GM21528 (cell line): Measurements from ENCODE around the gene SSC5D.
"Not testable (repeated sequence)": the region's sequence is repeated elsewhere in the genome, so short reads cannot be mapped to it uniquely, and the experiment has no call there.

Experiments used
- ATAC-seq: cut with Tn5 transposase; IDR thresholded peaks from one replicate; pipeline ENCODE4 v1.9.1; 2021; ENCODE audit warnings: mild to moderate bottlenecking, moderate library complexity; ENCODE audit not compliant: unreplicated experiment, low FRiP score

The SSC5D gene

GRCh38 chr19:55502197-55502952 is 14.1 kb downstream of the SSC5D start:
- no peak for ATAC-seq

DNA sequence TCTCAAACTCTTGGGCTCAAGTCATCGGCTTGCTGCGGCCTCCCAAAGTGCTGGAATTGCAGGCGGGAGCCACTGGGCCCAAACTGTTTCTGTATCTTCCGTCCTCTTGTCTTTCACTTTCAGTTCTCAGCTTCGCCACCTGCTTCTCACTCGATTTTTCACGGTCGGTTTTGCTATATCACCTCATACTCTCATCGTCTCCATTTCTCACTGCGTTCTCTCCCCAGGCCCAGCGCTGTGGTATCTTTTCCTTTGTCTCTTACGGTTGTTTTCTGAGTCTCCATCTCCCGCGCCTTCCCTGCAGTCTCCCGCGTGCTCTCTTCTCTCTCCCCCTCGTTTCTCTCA is 14.9 kb downstream of the SSC5D start:
- no peak for ATAC-seq

DNA sequence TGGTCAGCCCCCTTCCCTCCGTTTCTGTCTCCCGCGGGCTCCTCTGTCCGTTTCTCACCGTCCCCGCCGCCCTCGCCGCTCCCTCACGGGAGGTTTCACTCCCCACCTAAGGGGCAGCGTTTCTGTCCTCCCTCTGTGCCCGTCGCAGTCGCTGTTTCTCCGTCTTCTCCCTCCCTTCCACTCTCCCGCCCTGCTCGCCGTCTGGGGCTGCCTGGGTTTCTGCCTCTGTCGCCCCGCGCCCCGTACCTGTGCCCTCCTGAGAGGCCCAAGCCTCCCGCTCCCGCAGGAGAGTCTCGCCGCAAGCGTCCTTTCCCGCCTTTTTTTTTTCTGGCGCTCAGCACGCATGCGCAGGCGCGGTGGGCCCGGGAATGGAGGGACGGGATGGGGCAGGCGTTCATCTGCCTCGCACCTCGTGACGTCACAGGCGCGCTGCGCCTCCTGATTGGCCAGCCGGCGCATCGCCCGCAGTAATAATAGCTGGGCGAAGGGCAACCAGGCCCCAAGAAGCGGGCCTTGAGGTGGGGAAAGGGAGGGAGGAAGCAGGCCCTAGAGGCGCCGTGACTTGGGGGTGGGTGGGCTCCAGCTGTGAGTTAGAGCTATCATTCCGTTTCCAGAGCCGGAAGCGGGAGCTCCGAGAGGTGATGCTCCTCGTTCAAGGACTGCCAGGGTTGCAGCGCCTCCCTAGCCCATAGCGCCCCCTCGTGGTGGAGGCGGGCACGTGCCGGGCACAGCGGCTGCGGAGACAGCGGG is 15.4 kb downstream of the SSC5D start:
- ATAC-seq = peak; percentile 88

- ATAC-seq = peak; percentile 14
Measured at GRCh38 chr19:55504252-55504603, 16.0 kb downstream of the SSC5D start.

GRCh38 chr19:55504981-55505380 is 16.7 kb downstream of the SSC5D start:
- ATAC-seq = no peak

- no peak for ATAC-seq
Measured at GRCh38 chr19:55508120-55508519, 19.9 kb downstream of the SSC5D start.

- ATAC-seq = peak; percentile 95
Measured at GRCh38 chr19:55516878-55517620, 28.8 kb downstream of the SSC5D start.

GRCh38 chr19:55519451-55520311 is 31.4 kb downstream of the SSC5D start:
- no peak for ATAC-seq

- no peak for ATAC-seq
Measured at GRCh38 chr19:55520691-55521292, 32.6 kb downstream of the SSC5D start.

- ATAC-seq = no peak
Measured at GRCh38 chr19:55525289-55526101, 37.3 kb downstream of the SSC5D start.

DNA sequence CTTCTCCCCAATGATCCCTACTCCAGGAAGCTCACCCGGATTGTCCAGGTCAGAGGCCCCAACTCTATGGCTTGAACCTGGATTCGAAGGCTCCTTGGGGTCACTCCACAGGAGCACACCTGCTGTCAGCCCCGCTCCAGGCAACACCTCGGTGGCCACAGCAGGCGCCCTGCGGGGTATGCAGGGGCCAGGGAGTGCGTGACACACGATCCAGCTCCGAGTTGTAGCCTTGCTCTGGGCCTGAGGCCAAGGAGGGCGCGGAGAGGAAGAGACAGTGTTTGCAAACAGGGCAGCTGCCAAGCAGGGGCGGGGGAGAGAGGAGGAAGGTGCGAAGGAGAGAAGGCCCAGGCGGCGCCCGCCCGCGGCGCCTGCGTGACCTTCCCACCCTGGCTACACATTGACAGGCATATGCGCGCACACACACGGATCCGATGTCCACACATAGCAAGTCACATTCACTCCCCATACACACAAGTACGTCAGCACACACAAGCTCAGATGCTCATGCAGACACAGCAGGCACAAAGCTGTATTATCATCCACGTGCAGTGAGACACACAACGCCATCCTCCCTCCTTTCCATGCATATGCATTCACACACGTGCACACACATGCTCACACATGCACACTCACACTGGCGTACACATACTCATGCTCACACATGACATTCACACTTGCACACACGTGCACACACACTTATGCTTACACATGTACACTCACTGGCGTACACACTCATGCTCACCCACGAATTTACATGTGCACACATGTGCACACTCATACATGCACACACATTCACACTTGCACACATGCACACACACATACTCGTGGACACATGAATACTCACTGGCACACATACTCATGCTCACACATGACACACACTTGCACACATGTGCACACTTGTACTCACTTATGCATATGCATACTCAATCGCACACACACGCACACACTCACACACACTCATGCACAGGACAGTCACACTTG is 38.3 kb downstream of the SSC5D start:
- ATAC-seq = no peak

- no peak for ATAC-seq
Measured at GRCh38 chr19:55527197-55528029, 39.2 kb downstream of the SSC5D start.

- no peak for ATAC-seq
Measured at GRCh38 chr19:55528030-55528803, 40.0 kb downstream of the SSC5D start.

DNA sequence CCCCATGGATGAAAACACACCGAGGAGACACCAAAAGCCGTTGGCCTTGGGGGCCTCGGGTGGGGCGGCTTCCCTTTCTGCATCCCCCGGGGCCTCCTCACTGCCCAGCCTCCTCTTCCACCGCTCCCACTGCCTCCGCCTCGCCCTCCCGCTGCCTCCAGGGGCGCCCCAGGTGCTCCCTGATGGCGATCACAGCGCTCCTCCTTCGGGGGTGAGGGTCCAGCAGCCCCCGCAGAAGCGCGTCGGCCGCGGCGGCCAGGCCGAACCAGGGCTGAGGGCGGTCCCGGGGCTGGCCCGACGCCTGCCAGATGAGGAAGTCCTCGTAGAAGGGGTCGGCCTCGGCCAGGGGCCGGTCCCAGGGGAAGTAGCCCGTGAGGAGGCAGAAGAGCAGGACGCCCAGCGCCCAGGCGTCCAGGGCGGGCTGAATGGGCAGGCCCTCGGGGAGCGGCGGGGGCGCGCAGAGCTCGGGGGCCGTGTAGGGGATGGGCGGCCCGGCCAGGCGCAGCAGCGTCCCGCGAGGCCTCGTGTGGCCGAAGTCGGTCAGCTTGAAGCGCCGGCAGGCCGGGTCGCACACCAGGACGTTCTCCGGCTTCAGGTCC is 41.5 kb downstream of the SSC5D start:
- ATAC-seq = no peak

GRCh38 chr19:55530996-55531395 is 42.8 kb downstream of the SSC5D start:
- ATAC-seq = no peak

DNA sequence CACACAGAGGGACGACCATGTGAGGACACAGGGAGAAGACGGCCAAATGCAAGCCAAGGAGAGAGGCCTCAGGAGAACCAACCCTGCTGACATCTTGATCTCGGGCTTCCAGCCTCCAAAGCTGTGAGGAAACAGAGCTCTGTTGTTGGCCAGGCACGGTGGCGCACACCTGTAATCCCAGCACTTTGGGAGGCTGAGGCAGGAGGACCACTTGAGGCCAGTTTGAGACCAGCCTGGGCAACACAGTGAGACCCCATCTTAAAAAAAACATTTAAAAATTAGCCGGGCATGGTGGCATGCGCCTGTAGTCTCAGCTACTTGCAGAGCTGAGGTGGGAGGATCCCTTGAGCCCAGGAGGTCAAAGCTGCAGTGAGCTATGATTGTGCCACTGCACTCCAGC is 46.0 kb downstream of the SSC5D start:
- ATAC-seq = not testable (repeated sequence)
